ENCODE data around the gene PRSS22. TPM values are rescaled to one million over a fixed set of nuclear protein-coding genes. Genes with fewer than 3 reads are reported as not detected.

Gene PRSS22
- total RNA-seq, 1 experiment from 2014 or later = 3.9 TPM

DNA sequence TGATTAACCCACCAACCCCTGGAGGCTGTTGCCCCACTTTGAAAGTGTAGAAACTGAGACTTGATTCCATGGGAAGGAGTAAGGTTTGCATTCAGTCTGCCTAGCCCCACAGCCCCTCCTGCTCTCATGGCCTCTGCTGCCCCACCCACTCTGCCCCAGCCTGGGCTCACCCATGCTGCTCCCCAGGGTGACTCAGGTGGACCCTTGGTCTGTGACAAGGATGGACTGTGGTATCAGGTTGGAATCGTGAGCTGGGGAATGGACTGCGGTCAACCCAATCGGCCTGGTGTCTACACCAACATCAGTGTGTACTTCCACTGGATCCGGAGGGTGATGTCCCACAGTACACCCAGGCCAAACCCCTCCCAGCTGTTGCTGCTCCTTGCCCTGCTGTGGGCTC lies 53.2 kb downstream of the PRSS22 start:
- no peak for TF ChIP-seq NR3C1 (CRISPR knock-in tag; conservative IDR thresholded peaks at IDR 0.05; ENCODE audit: low read depth)
- TF ChIP-seq SMAD3 (CRISPR knock-in tag; IDR thresholded peaks at IDR 0.05; ENCODE audit: borderline replicate concordance) = no peak
- no peak for TF ChIP-seq ZBTB21 (CRISPR knock-in tag; IDR thresholded peaks at IDR 0.05; ENCODE audit: borderline replicate concordance)
- TF ChIP-seq, protein P1, sequence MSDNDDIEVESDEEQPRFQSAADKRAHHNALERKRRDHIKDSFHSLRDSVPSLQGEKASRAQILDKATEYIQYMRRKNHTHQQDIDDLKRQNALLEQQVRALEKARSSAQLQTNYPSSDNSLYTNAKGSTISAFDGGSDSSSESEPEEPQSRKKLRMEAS (CRISPR knock-in tag; IDR thresholded peaks at IDR 0.05) = no peak
- no peak for TF ChIP-seq SP1 (CRISPR knock-in tag; conservative IDR thresholded peaks at IDR 0.05)
- TF ChIP-seq SOX15 (CRISPR knock-in tag; IDR thresholded peaks at IDR 0.05) = no peak
- TF ChIP-seq CREM (CRISPR knock-in tag; IDR thresholded peaks at IDR 0.05) = no peak
- TF ChIP-seq, protein P2, sequence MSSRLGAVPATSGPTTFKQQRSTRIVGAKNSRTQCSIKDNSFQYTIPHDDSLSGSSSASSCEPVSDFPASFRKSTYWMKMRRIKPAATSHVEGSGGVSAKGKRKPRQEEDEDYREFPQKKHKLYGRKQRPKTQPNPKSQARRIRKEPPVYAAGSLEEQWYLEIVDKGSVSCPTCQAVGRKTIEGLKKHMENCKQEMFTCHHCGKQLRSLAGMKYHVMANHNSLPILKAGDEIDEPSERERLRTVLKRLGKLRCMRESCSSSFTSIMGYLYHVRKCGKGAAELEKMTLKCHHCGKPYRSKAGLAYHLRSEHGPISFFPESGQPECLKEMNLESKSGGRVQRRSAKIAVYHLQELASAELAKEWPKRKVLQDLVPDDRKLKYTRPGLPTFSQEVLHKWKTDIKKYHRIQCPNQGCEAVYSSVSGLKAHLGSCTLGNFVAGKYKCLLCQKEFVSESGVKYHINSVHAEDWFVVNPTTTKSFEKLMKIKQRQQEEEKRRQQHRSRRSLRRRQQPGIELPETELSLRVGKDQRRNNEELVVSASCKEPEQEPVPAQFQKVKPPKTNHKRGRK (CRISPR knock-in tag; IDR thresholded peaks at IDR 0.05; ENCODE audit: borderline replicate concordance) = no peak
- TF ChIP-seq, protein P3, sequence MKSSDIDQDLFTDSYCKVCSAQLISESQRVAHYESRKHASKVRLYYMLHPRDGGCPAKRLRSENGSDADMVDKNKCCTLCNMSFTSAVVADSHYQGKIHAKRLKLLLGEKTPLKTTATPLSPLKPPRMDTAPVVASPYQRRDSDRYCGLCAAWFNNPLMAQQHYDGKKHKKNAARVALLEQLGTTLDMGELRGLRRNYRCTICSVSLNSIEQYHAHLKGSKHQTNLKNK (CRISPR knock-in tag; IDR thresholded peaks at IDR 0.05) = no peak
- no peak for TF ChIP-seq NFE2L1 (CRISPR knock-in tag; IDR thresholded peaks at IDR 0.05)
- TF ChIP-seq, protein P4, sequence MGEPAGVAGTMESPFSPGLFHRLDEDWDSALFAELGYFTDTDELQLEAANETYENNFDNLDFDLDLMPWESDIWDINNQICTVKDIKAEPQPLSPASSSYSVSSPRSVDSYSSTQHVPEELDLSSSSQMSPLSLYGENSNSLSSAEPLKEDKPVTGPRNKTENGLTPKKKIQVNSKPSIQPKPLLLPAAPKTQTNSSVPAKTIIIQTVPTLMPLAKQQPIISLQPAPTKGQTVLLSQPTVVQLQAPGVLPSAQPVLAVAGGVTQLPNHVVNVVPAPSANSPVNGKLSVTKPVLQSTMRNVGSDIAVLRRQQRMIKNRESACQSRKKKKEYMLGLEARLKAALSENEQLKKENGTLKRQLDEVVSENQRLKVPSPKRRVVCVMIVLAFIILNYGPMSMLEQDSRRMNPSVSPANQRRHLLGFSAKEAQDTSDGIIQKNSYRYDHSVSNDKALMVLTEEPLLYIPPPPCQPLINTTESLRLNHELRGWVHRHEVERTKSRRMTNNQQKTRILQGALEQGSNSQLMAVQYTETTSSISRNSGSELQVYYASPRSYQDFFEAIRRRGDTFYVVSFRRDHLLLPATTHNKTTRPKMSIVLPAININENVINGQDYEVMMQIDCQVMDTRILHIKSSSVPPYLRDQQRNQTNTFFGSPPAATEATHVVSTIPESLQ (CRISPR knock-in tag; IDR thresholded peaks at IDR 0.05) = no peak
- no peak for TF ChIP-seq NFYB (CRISPR knock-in tag; conservative IDR thresholded peaks at IDR 0.05; ENCODE audit: low read depth)
- TF ChIP-seq, protein P5, sequence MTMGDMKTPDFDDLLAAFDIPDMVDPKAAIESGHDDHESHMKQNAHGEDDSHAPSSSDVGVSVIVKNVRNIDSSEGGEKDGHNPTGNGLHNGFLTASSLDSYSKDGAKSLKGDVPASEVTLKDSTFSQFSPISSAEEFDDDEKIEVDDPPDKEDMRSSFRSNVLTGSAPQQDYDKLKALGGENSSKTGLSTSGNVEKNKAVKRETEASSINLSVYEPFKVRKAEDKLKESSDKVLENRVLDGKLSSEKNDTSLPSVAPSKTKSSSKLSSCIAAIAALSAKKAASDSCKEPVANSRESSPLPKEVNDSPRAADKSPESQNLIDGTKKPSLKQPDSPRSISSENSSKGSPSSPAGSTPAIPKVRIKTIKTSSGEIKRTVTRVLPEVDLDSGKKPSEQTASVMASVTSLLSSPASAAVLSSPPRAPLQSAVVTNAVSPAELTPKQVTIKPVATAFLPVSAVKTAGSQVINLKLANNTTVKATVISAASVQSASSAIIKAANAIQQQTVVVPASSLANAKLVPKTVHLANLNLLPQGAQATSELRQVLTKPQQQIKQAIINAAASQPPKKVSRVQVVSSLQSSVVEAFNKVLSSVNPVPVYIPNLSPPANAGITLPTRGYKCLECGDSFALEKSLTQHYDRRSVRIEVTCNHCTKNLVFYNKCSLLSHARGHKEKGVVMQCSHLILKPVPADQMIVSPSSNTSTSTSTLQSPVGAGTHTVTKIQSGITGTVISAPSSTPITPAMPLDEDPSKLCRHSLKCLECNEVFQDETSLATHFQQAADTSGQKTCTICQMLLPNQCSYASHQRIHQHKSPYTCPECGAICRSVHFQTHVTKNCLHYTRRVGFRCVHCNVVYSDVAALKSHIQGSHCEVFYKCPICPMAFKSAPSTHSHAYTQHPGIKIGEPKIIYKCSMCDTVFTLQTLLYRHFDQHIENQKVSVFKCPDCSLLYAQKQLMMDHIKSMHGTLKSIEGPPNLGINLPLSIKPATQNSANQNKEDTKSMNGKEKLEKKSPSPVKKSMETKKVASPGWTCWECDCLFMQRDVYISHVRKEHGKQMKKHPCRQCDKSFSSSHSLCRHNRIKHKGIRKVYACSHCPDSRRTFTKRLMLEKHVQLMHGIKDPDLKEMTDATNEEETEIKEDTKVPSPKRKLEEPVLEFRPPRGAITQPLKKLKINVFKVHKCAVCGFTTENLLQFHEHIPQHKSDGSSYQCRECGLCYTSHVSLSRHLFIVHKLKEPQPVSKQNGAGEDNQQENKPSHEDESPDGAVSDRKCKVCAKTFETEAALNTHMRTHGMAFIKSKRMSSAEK (CRISPR knock-in tag; IDR thresholded peaks at IDR 0.05; ENCODE audit: borderline replicate concordance) = no peak
- TF ChIP-seq ELF4 (CRISPR knock-in tag; IDR thresholded peaks at IDR 0.05; ENCODE audit: low read depth) = no peak
- TF ChIP-seq ZNF317 (CRISPR knock-in tag; IDR thresholded peaks at IDR 0.05; ENCODE audit: borderline replicate concordance, low read depth) = no peak
- TF ChIP-seq, protein P6, sequence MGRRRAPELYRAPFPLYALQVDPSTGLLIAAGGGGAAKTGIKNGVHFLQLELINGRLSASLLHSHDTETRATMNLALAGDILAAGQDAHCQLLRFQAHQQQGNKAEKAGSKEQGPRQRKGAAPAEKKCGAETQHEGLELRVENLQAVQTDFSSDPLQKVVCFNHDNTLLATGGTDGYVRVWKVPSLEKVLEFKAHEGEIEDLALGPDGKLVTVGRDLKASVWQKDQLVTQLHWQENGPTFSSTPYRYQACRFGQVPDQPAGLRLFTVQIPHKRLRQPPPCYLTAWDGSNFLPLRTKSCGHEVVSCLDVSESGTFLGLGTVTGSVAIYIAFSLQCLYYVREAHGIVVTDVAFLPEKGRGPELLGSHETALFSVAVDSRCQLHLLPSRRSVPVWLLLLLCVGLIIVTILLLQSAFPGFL (CRISPR knock-in tag; IDR thresholded peaks at IDR 0.05; ENCODE audit: borderline replicate concordance) = no peak
- TF ChIP-seq, protein P7, sequence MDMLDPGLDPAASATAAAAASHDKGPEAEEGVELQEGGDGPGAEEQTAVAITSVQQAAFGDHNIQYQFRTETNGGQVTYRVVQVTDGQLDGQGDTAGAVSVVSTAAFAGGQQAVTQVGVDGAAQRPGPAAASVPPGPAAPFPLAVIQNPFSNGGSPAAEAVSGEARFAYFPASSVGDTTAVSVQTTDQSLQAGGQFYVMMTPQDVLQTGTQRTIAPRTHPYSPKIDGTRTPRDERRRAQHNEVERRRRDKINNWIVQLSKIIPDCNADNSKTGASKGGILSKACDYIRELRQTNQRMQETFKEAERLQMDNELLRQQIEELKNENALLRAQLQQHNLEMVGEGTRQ (CRISPR knock-in tag; IDR thresholded peaks at IDR 0.05) = no peak
- ChIA-PET POLR2A (no interaction called here), CTCF (no interaction called here)
- H3K4me1 Mint-ChIP-seq = no peaks in the 10 kb centered on the region
- peaks cover 17% of the 10 kb centered on the region for H3K9me3 Mint-ChIP-seq
- DNase-seq (ENCODE audit: low spot score) (no peak), ATAC-seq (no peak)
- H3K4me3 Mint-ChIP-seq = no peak overlapping the region
- no peak overlapping the region for H3K27ac Mint-ChIP-seq
- H3K27me3 Mint-ChIP-seq (ENCODE audit: low read depth) = peaks cover 31% of the 10 kb centered on the region
- H3K36me3 Mint-ChIP-seq = no peaks in the 10 kb centered on the region

Measured in WTC11 (cell line).